GM12865 (cell line): ENCODE results near the gene KLF15.

Experiments used
- DNase-seq: peaks from one replicate; pipeline ENCODE4 v3.0.0; 2010; ENCODE audit warnings: low read depth
- H3K4me3 ChIP-seq: 2 replicates; pipeline ENCODE4 v1.5.1; 2011; ENCODE audit warnings: mild to moderate bottlenecking, low read depth, low read length, control low read depth
- CTCF ChIP-seq: IDR thresholded peaks from 2 replicates; pipeline ENCODE4 v1.5.1; 2011; ENCODE audit warnings: low read length, control low read depth, low read depth, inconsistent platforms; ENCODE audit not compliant: insufficient read depth; ENCODE audit errors: missing control alignments

The KLF15 gene

GRCh38 chr3:126355777-126356372, 1.3 kb downstream of the KLF15 start:
- peak; percentile 12 for DNase-seq
- no peak for TF ChIP-seq CTCF

GRCh38 chr3:126355251-126355650, 2.0 kb downstream of the KLF15 start:
- DNase-seq = no peak
- H3K4me3 ChIP-seq = no peak overlapping the region
- TF ChIP-seq CTCF = no peak

More at GRCh38 chr3:126355777-126356372, 1.3 kb downstream of the KLF15 start:
- H3K4me3 ChIP-seq = no peak overlapping the region

GRCh38 chr3:126354776-126355175, 2.4 kb downstream of the KLF15 start:
- no peak for DNase-seq
- TF ChIP-seq CTCF = no peak
- no peak overlapping the region for H3K4me3 ChIP-seq

- no peak for DNase-seq
- no peak overlapping the region for H3K4me3 ChIP-seq
- TF ChIP-seq CTCF = no peak
These were observed 3.4 kb downstream of the KLF15 start for GRCh38 chr3:126353694-126354321.

- DNase-seq = no peak
- H3K4me3 ChIP-seq = no peak overlapping the region
These were observed 4.4 kb downstream of the KLF15 start for GRCh38 chr3:126352476-126353454.

More at GRCh38 chr3:126352476-126353454, 4.4 kb downstream of the KLF15 start:
- TF ChIP-seq CTCF = no peak
